ENCODE data around the gene GATD1.

GRCh38 chr11:813072-813455 is 35.8 kb upstream of the GATD1 start:
- TF ChIP-seq CTCF (IDR thresholded peaks at IDR 0.05; ENCODE audit: low read length) (no peak), EZH2 (optimal IDR thresholded peaks at IDR 0.05; ENCODE audit: low read depth, low read length) (no peak), EZH2phosphoT487 (IDR thresholded peaks at IDR 0.05; ENCODE audit: low read length) (no peak)

All from MM.1S (cell line).